HG03457 (cell line): ENCODE data around the gene ADGRV1.
"Not testable (repeated sequence)": the region's sequence is repeated elsewhere in the genome, so short reads cannot be mapped to it uniquely, and the experiment has no call there.

ENCODE experiments used
- ATAC-seq: cut with Tn5 transposase; IDR thresholded peaks from one replicate; pipeline ENCODE4 v1.9.1; 2021; ENCODE audit warnings: moderate number of reproducible peaks; ENCODE audit not compliant: unreplicated experiment

Gene ADGRV1

DNA sequence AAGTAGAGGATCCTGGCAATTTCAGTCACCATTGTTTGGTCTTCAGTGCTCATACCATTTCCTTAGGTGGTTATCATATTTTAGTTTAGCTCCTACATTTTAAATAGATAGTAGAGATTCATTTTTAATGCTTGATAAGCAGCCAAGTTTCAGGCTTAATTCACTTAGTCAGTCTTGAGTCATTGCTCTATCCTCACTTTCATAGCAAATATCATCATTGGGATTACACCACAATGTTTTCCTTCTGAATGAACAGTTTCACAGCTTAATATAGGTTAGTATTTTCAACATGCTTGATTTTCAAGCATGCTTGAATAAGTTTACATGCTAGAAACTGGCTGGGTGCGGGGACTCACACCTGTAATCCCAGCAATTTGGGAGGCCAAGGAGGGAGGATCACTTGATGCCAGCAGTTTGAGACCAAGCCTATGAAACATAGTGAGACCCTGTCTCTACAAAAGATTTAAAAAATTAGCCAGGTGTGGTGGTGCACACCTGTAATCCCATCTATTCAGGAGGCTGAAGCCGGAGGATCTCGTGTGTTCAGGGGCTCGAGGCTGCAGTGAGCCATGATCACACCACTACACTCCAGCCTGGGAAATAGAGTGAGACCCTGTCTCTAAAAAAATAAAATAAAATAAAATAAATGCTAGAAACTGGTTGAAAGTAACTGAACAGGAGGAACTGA lies 339.9 kb downstream of the ADGRV1 start:
- no peak for ATAC-seq

DNA sequence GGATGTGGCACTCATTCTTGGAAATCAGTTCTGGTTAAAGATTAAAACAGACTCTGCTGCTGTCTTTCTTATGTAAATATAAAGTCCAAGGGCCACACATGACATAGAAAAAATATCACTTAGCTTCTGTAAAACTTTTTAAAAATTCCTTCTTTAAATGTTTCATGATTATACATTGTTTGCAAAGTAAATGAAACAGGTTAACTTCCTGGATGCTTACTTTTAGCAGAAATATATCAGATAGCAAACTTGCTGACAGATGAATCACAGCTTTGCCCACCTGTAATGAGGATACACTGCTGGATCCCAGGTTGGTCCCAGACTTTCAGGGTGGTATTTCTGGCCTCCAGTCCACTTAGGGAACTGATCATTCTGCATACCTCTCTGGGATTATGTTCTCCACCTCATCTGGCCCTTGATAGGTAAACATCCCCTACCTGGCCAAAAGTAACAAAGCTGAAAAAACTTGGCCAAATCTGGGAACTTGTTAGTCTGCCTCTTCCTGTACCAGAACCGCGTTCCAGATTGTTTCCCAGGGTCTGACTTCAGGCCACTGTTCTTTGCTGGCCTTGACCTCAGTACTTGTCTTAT lies 340.5 kb downstream of the ADGRV1 start:
- ATAC-seq, result no peak

DNA sequence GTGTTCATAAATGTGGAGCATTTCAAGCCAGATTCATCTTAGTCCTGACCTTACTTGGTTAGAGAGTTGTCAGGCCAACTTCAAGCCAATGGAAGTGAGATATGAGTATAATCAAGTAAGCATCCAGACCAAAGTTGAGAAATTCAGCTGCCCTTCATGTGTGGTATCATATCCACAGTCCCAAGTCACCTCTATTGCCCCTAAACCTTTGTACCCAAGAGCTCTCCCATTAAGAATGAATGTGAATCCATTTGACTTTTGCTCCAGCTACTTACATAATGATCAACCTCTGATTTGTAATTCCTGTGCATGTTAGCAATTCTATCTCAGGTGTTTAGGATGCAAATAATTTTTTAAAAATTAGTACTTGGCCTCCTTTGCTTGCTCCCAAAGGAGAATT lies 342.7 kb downstream of the ADGRV1 start:
- no peak for ATAC-seq

DNA sequence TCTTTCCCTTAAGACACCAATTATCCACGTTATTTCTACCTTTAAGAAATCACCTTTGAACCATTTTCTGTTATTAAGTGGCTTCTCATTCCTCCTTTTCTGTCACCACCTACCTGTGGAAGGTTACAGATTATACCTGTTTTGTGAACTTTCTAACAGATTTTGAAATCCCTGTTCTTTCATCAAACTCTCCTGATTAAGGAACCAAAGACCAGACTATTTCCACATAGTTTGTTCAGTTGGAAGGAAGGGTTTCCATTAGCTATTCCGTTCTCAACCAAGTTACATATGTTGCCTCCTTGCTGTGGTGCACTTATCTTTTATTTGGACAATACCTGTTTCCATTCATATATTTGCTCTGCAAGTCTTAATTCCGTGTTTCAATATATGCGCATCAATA lies 343.6 kb downstream of the ADGRV1 start:
- ATAC-seq, result no peak

DNA sequence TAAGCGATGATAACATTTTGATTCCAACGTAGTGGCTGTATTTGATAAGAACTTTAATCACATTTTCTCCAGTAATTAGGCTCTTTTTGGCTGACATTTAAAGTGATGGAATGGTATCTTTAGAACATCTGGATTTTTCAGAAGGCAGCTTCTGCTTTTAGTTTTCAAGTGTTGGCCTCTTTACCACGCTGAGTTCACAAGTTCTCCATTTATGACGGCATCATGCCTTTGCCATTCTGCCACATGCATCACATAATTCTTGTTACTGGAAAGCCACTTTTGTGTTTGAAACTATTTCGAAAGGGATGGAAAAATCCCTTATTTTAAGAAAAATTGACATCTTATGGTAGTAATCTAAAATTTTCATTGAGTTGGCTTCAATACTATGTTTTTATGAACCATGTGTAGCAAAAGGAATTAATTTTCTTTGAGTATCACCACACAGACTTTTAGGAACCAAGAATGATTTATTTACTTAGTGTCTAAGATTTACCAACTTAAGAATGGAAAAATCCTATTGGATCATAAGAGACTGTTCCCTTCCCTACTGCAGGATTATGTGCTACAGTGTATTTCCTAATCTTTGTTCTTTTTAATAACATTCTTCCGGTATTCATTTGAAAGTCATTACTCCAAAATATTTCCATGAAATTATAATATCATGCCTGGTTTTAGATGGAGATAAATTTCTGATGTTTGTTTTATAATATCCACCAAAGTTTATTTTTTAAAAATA lies 344.2 kb downstream of the ADGRV1 start:
- ATAC-seq, result no peak

DNA sequence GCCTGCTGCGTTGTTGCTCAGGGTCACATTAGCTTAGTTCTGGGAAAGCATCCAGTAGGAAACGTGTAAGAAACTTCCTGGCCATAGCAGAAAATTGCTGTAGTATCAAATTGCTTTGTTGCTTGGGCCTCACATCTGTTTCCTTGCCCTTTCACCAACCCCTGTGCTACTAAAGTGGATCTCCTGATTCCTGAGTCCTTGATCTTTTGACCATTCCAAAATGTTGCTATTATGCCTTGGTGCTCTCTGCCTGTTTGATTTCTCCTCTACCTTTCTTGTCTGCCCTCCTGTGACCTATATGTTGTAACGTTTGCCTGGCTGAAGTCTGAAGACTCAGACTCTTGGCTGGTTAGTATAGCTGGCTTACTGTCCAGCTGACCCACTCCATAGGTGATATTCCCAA lies 350.5 kb downstream of the ADGRV1 start:
- no peak for ATAC-seq

DNA sequence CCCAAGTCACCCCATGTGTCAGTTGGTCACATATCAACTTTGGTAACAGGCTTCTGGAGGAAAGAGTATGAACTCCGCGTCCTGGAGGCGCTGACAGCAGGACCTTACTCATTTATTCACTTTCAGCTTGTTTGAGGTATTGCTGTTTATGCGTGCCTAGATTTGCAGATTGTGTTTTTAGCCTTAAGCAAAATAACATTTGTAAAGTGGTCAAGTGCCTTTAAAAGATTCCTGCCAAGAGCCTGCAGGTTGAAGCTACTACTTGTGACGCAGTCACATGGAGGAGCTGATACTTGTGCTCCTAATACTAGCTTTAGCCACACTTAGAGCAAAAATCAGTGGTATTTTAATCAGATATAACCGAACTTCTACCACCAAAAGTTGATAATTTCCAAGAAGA lies 351.3 kb downstream of the ADGRV1 start:
- no peak for ATAC-seq

DNA sequence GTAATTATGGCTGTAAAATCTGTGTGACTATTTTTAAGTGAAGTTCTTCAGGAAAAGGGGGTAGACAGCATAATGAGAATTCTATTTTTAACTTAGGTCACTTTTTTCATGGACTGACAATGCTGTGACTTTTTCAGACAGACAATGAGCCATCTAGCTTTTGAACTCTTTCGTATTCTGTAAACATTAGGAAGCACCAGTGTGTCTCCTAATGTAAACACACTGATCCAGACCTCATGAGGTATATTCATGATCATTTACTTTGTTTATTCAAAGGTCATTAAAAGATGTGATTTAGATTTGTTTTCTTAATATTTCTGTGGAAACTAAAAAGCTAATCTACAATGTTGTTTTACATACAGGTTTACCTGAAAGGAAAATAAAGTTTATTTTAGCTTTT lies 352.6 kb downstream of the ADGRV1 start:
- ATAC-seq, result no peak

DNA sequence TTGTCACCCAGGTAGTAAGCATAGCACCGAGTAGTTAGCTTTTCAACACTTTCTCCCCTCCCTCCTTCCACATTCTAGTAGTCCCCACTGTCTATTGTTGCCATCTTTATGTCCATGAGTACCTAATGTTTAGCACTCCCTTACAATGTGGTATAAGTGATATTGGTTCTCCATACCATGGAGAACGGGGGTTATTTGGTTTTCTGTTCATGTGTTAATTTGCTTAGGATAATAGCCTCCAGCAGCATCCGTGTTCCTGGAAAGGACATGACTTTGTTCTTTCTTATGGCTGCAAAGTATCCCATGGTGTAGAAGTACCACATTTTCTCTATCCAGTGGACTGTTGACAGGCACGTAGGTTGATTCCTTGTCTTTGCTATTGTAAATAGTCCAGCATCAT lies 353.9 kb downstream of the ADGRV1 start:
- ATAC-seq, result no peak

DNA sequence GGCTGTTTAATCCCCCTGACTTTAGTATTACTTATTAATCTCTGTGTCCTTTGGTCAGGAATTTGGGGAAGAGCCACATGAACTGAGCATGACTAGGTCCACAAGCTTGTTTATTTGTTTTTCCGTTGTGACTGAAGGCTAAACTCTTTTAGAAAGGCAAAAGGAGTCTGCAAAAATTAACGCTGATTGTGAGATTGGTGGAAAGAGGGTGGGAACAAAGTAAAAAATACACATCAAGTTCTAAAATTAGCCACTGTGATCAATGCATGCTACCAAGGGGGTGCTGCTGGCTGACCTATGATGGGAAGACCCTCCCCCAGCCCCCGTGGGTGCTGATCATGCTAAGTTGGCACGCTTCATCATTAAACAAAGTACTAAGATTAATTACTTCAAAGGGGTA lies 356.8 kb downstream of the ADGRV1 start:
- no peak for ATAC-seq

DNA sequence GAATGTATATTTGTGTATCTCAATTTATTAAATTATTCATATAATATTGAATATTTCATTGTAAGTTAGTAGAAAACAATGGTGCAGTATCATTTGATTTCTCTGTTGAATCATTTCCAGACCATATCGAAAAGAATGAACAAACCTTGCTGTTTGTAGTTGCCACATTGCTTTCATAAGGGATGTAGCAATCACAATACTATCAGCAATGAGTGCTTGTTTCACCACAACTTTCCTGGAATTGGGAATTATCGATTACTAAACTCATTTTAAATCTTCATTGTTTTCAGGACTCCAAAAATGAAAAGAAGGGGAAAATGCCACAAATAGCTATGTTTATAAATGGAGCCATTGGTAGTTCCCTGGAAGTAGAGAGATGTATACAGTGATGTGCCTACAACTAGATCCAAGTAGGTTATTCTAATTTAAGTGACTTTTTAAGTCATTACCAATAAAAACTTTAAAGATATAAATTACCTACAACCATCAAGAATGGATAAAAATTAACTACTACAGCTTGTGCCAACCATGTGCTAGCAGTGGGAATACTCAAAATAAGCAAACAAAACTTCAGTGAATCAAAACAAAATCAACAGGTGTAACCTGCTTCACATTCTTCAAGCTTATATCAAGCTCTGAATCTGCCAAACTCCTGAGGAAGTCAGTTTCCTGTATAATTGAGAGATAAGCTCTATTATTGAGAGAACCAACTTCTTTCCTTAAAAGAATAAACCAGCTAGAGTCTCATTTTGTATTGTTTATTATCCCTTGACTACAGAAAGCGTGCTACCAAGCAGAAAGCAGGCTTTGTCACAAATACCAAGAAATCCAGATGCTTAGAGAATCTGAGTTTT lies 358.6 kb downstream of the ADGRV1 start:
- ATAC-seq, result no peak

DNA sequence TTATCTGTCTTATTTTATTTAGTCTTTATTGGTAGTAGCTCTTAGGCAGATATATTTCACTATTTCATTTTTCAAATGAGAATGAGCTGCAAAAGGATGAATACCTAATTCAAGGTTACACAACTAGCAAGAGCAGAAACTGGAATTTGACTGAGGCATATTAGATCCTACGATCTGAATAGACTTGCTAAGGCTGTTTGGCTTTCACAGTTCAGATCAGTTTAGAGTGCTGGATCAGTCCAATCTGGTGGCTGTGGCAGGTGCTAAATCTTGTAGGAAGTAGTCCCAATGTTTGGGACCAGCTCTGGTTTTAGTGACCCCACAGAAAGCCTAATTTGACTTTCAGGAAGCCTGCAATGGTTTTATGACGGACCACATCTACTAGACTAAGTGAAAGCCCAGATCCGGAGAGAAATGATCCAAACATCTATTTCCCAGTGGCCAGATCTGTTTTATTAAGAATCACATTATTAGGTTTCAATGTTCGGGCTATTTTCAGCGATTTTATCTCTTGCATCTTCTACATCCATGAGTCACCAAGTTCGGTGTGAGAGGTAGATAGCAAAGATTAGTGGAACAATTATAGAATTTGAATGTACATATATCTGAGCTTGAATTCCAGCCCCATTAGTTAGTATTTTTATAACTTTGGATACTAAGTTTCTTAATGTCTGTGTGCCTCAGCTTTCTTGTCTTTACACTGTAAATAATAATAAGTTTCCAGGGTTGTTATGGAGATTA lies 359.5 kb downstream of the ADGRV1 start:
- no peak for ATAC-seq

DNA sequence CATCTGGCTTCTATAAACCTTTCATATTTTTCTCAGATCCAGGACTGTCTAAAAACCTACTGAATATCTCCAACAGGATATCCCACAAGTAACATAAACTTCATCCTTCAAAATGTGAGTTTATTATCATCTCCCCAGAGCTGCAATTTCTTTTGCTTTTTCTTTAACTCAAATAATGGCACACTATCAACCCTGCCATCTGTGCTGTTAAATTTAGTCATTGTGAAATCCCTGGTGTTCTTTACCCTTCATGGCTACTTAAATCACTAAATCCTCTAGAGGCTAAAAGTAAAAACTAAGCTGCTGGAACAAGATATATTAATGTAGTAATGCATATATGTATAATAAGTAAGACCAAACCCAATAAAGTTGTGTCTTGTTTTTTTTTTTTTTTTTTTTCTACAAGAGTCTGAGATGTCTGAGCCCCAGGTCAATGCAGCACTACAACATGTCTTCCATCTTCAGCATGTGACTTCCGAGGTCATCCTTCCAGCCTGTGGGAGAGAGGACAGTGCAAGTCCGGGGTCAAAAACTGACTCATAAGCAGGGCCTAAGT lies 362.9 kb downstream of the ADGRV1 start:
- ATAC-seq, result no peak

DNA sequence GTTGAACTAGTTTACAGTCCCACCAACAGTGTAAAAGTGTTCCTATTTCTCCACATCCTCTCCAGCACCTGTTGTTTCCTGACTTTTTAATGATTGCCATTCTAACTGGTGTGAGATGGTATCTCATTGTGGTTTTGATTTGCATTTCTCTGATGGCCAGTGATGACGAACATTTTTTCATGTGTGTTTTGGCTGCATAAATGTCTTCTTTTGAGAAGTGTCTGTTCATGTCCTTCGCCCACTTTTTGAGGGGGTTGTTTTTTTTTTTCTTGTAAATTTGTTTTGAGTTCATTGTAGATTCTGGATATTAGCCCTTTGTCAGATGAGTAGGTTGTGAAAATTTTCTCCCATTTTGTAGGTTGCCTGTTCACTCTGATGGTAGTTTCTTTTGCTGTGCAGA lies 365.6 kb downstream of the ADGRV1 start:
- not testable (repeated sequence) for ATAC-seq

DNA sequence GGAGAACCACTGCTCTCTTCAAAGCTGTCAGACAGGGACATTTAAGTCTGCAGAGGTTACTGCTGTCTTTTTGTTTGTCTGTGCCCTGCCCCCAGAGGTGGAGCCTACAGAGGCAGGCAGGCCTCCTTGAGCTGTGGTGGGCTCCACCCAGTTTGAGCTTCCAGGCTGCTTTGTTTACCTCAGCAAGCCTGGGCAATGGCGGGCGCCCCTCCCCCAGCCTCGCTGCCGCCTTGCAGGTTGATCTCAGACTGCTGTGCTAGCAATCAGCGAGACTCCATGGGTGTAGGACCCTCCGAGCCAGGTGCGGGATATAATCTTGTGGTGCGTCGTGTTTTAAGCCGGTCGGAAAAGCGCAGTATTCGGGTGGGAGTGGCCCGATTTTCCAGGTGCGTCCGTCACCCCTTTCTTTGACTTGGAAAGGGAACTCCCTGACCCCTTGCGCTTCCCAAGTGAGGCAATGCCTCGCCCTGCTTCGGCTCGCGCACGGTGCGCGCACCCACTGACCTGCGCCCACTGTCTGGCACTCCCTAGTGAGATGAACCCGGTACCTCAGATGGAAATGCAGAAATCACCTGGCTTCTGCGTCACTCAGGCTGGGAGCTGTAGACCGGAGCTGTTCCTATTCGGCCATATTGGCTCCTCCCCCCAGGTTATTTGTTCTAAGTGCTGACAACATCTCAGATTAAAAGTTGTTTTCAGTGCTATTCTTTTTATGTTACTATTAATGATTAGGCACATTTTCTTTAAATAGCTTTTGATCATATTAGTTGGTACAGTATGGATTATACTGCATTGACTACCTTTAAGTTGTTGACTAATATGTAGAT lies 370.6 kb downstream of the ADGRV1 start:
- ATAC-seq, result not testable (repeated sequence)

DNA sequence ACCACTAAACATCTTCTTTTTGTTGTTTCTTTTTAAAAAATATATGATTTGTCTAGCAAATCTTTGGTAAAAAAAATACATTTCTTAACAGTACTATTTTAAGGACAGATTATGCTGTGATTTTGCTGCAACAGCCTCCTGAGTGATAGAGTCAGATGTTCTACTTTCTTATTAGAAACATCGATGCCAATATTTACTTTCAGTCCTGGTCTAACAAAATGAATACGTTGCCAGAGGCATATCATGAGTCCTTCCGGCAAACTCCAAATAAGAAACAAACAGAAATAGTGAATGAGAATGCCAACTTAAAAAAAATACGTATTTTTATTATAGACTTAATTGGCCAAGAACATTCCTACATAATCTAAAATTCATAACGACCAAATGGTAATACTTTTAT lies 371.5 kb downstream of the ADGRV1 start:
- no peak for ATAC-seq

DNA sequence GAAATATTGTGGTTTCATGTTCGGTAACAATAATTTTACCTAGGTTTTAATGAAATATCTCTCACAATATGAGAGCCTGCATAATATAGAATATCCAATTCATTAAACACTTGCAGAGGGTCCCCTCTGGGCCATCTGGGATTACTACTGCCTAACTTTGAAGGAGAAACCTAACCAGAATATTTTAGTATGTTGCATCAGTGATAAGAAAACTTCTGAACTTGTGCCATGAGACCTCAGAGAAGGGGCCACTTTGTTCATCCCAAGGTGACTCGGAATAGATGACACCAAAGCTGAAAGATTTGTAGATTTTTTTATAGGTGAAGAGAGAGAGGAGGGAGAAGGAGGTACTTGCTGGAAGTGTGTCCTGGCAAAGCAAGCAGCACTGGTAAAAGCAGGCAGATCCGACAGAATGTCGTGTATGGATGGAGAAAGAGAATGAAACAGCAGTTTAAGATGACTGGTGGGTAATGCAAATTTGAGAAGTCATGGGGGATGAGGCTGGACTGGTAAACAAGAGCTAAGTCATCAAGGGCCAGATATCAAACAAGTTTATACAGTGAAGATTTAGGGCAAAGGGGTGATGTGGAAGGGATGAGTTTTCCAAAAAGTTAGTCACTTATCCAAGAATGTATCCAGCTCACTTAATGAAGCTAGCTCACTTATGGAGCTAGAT lies 372.3 kb downstream of the ADGRV1 start:
- ATAC-seq, result no peak

DNA sequence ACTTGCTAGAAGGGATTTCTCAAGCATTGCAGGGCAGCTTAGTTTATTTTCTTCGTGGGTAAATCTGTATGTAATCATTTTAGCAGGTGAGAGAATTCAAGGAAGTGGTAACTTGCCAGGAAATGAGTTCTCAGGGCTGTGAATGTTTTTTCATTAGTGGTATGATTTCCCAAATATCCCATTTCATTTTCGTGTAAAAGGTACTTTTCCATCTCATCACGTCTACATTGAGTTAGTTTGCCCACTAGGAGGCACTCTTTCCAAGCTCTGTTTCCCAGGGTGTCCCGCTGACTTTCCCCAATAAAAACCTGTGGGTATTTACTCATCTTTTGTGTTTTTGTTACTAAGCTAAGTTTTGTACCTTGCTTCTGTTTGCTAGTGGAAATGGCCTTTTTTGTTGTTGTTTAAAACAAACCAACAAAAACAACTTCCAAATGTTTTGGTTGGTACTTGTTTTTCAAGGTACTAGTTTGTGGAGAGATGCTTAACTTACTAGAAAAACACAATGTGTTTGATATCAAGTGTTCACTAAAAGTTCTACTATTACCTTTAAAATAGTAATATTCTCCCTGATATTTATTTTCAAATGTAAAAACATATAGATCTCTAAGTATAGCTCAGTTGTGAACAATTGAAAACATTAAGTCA lies 373.6 kb downstream of the ADGRV1 start:
- no peak for ATAC-seq
